HG03039 (cell line): Measurements from ENCODE around the gene SLC25A38.
A peak's percentile ranks its signal among the peaks of the same experiment; 100 is the strongest.
"Not testable (repeated sequence)": the region's sequence is repeated elsewhere in the genome, so short reads cannot be mapped to it uniquely, and the experiment has no call there.

Source experiments
- ATAC-seq: cut with Tn5 transposase; IDR thresholded peaks from one replicate; pipeline ENCODE4 v1.9.1; 2021; ENCODE audit warnings: mild to moderate bottlenecking, moderate library complexity; ENCODE audit not compliant: unreplicated experiment

SLC25A38 gene

GRCh38 chr3:39406368-39407258, 23.4 kb downstream of the SLC25A38 start, which contains the start of gene RPSA:
Gene RPSA, plus strand, starts transcription at chr3:39406720. Its CDS starts 934 bp downstream, at chr3:39407654.
- ATAC-seq = peak; percentile 93

GRCh38 chr3:39407259-39407629, 24.1 kb downstream of the SLC25A38 start:
- ATAC-seq = no peak

GRCh38 chr3:39407773-39408492, 24.8 kb downstream of the SLC25A38 start:
- no peak for ATAC-seq

GRCh38 chr3:39408493-39409372, 25.6 kb downstream of the SLC25A38 start:
- no peak for ATAC-seq

- ATAC-seq = no peak
Observed at GRCh38 chr3:39409514-39410136, 26.5 kb downstream of the SLC25A38 start.

- no peak for ATAC-seq
Observed at GRCh38 chr3:39410893-39411292, 27.7 kb downstream of the SLC25A38 start.

- ATAC-seq = no peak
Observed at GRCh38 chr3:39412668-39413260, 29.6 kb downstream of the SLC25A38 start.

- no peak for ATAC-seq
Observed at GRCh38 chr3:39413691-39414420, 30.7 kb downstream of the SLC25A38 start.

- ATAC-seq = no peak
Observed at GRCh38 chr3:39414421-39414907, 31.3 kb downstream of the SLC25A38 start.

GRCh38 chr3:39415302-39415701, 32.1 kb downstream of the SLC25A38 start:
- not testable (repeated sequence) for ATAC-seq

GRCh38 chr3:39415983-39416382, 32.8 kb downstream of the SLC25A38 start:
- ATAC-seq = no peak

GRCh38 chr3:39416998-39417397, 33.8 kb downstream of the SLC25A38 start:
- not testable (repeated sequence) for ATAC-seq

- not testable (repeated sequence) for ATAC-seq
Observed at GRCh38 chr3:39418556-39419225, 35.5 kb downstream of the SLC25A38 start.

GRCh38 chr3:39419742-39420315, 36.7 kb downstream of the SLC25A38 start:
- ATAC-seq = no peak

GRCh38 chr3:39420543-39420942, 37.4 kb downstream of the SLC25A38 start:
- ATAC-seq = no peak

- ATAC-seq = no peak
Observed at GRCh38 chr3:39423436-39423970, 40.3 kb downstream of the SLC25A38 start.

- no peak for ATAC-seq
Observed at GRCh38 chr3:39426312-39426711, 43.1 kb downstream of the SLC25A38 start.

GRCh38 chr3:39427506-39427905, 44.3 kb downstream of the SLC25A38 start:
- ATAC-seq = no peak
